Measurements from ENCODE around the gene UCK2. TPM values are rescaled to one million over a fixed set of nuclear protein-coding genes. Genes with fewer than 3 reads are reported as not detected.

The UCK2 gene
- total RNA-seq, 1 experiment from 2014 or later = 88.4 TPM

DNA sequence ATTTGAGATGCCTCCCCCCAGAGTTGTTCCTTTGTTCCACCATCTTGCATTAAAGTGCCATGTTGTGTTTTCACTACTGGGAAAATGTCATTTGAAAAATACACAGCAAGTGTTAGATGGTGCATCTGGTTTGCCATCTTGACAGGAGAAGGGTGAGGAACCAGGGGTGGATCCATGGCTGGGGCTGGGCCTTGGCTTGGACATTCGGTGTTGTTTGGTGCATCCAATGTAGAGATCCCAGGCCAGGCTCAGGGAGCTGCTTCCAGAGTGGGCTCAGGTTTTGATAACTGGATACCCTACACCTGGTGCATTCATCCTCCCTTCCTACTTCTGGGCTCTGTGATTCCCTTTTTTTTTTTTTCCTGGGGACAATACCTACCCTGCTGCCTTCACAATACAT, 103.5 kb downstream of the UCK2 start:
- no peaks in the 10 kb centered on the region for H3K27me3 ChIP-seq (ENCODE audit: insufficient read depth, low read length)
- ChIA-PET POLR2A (no interaction called here), RAD21 (ENCODE audit: low non-redundant PET in 1 of 2, low total read pairs in 2 of 2, uncharacterized antibody in 2 of 2, unreplicated experiment in 2 of 2) (no interaction called here), CTCF (no interaction called here)
- no peak overlapping the region for H3K4me3 ChIP-seq (replicated peaks in 1 of 2; ENCODE audit: low read depth in 1 of 2, low read length in 2 of 2)
- no peaks in the 10 kb centered on the region for H3K9me3 ChIP-seq (ENCODE audit: control insufficient read depth in 1 of 2, insufficient read depth in 1 of 2, low read depth in 1 of 2, low read length in 2 of 2)
- DNase-seq (ENCODE audit: low read depth, low spot score) (no peak), ATAC-seq (no peak)
- no TSS peak for BruUV-seq (replicated peaks)
- no peaks in the 10 kb centered on the region for H3K9me2 ChIP-seq (ENCODE audit: insufficient read depth)
- no peak overlapping the region for H2AFZ ChIP-seq (ENCODE audit: low read depth, low read length, poor library complexity, severe bottlenecking)
- no peak overlapping the region for H3K27ac ChIP-seq (ENCODE audit: low read depth, low read length)
- no peak overlapping the region for H3K4me2 ChIP-seq (ENCODE audit: low read length)
- H3K79me2 ChIP-seq (ENCODE audit: insufficient read depth, low read length) = no peaks in the 10 kb centered on the region
- intact Hi-C loops (cut with micrococcal nuclease) = no loop called here
- H3K9ac ChIP-seq (ENCODE audit: low read length) = no peak overlapping the region
- H3K36me3 ChIP-seq (ENCODE audit: control insufficient read depth in 1 of 2, insufficient read depth in 2 of 2, low read length in 2 of 2) = no peaks in the 10 kb centered on the region
- TF ChIP-seq CBX3 (IDR thresholded peaks at IDR 0.05; ENCODE audit: low read depth) (no peak), TCF7L2 (IDR thresholded peaks at IDR 0.05; ENCODE audit: borderline replicate concordance, extremely low read depth, insufficient read depth, insufficient read length) (no peak), REST (IDR thresholded peaks at IDR 0.05; ENCODE audit: low read depth) (no peak), CEBPB (IDR thresholded peaks at IDR 0.05; ENCODE audit: low read depth) (no peak), SIN3A (IDR thresholded peaks at IDR 0.05; ENCODE audit: low read depth) (no peak), SP1 (IDR thresholded peaks at IDR 0.05; ENCODE audit: low read depth) (no peak), ZNF274 (IDR thresholded peaks at IDR 0.05; ENCODE audit: low read depth, low read length) (no peak), RAD21 (IDR thresholded peaks at IDR 0.05; ENCODE audit: low read depth) (no peak), EZH2 (IDR thresholded peaks at IDR 0.05) (no peak), EGR1 (IDR thresholded peaks at IDR 0.05; ENCODE audit: low read depth) (no peak), POLR2AphosphoS5 (IDR thresholded peaks at IDR 0.05; ENCODE audit: low read depth, low read length) (no peak)
- TF ChIP-seq, protein P1, sequence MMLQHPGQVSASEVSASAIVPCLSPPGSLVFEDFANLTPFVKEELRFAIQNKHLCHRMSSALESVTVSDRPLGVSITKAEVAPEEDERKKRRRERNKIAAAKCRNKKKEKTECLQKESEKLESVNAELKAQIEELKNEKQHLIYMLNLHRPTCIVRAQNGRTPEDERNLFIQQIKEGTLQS (IDR thresholded peaks at IDR 0.05) = no peak
- TF ChIP-seq, protein P2, sequence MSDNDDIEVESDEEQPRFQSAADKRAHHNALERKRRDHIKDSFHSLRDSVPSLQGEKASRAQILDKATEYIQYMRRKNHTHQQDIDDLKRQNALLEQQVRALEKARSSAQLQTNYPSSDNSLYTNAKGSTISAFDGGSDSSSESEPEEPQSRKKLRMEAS (IDR thresholded peaks at IDR 0.05) = no peak
- H3K4me1 ChIP-seq (ENCODE audit: control insufficient read depth in 1 of 2, insufficient read depth in 2 of 2, low read length in 2 of 2) = no peaks in the 10 kb centered on the region
- no peaks in the 10 kb centered on the region for H4K20me1 ChIP-seq (ENCODE audit: insufficient read depth)

Data from HCT116 (cell line).